ENCODE measurements around the gene ADGB. TPM values are rescaled to one million over a fixed set of nuclear protein-coding genes. Genes with fewer than 3 reads are reported as not detected.

Gene ADGB
- total RNA-seq, 4 donors from 2014 or later: 0.19 TPM; not detected in 3

GRCh38 chr6:146666909-146667308 lies 68.1 kb downstream of the ADGB start:
- TF ChIP-seq CTCF (IDR thresholded peaks at IDR 0.05) (no peak), POLR2A (IDR thresholded peaks at IDR 0.05) (no peak)
- H3K4me3 ChIP-seq: no peak overlapping the region
- WGBS, 2 donors: 13 to 18% methylated on average over 2 of the region's 2 CpGs

GRCh38 chr6:146670161-146670560 lies 71.4 kb downstream of the ADGB start:
- TF ChIP-seq CTCF (IDR thresholded peaks at IDR 0.05) (no peak), POLR2A (IDR thresholded peaks at IDR 0.05) (no peak)
- WGBS, 2 donors: 67 to 79% methylated on average over 4 of the region's 4 CpGs
- intact Hi-C loops (cut with DNase I): no loop called here
- no peak for DNase-seq
- no peaks in the 10 kb centered on the region for H3K4me1 ChIP-seq
- no peak overlapping the region for H3K4me3 ChIP-seq
- no peaks in the 10 kb centered on the region for H3K9me3 ChIP-seq
- no peak overlapping the region for H3K27ac ChIP-seq
- H3K27me3 ChIP-seq: no peaks in the 10 kb centered on the region
- no peaks in the 10 kb centered on the region for H3K36me3 ChIP-seq

More at GRCh38 chr6:146666909-146667308, 68.1 kb downstream of the ADGB start:
- DNase-seq: no peak
- intact Hi-C loops (cut with DNase I): no loop called here
- H3K9me3 ChIP-seq: no peaks in the 10 kb centered on the region
- H3K4me1 ChIP-seq: no peaks in the 10 kb centered on the region
- H3K27ac ChIP-seq: no peak overlapping the region
- no peaks in the 10 kb centered on the region for H3K27me3 ChIP-seq
- H3K36me3 ChIP-seq: no peaks in the 10 kb centered on the region

GRCh38 chr6:146673069-146673468 lies 74.3 kb downstream of the ADGB start:
- no peak overlapping the region for H3K27ac ChIP-seq
- TF ChIP-seq CTCF (IDR thresholded peaks at IDR 0.05): no peak
- H3K9me3 ChIP-seq: no peaks in the 10 kb centered on the region
- 75 to 76% methylated on average over 3 of the region's 3 CpGs for WGBS, 2 donors
- no peaks in the 10 kb centered on the region for H3K36me3 ChIP-seq
- no peak overlapping the region for H3K4me3 ChIP-seq
- no peak for DNase-seq
- no peaks in the 10 kb centered on the region for H3K4me1 ChIP-seq
- intact Hi-C loops (cut with DNase I): no loop called here
- H3K27me3 ChIP-seq: no peaks in the 10 kb centered on the region

GRCh38 chr6:146679386-146679785 lies 80.6 kb downstream of the ADGB start:
- intact Hi-C loops (cut with DNase I): no loop called here
- Histone ChIP-seq H3K27me3 (no peaks in the 10 kb centered on the region), H3K9me3 (no peaks in the 10 kb centered on the region), H3K4me3 (no peak overlapping the region), H3K27ac (no peak overlapping the region), H3K36me3 (no peaks in the 10 kb centered on the region), H3K4me1 (no peaks in the 10 kb centered on the region)
- WGBS, 2 donors: 50 to 67% methylated on average over 3 of the region's 3 CpGs
- TF ChIP-seq CTCF (IDR thresholded peaks at IDR 0.05) (no peak), POLR2A (IDR thresholded peaks at IDR 0.05) (no peak)
- no peak for DNase-seq

GRCh38 chr6:146682919-146683318 lies 84.1 kb downstream of the ADGB start:
- H3K27ac ChIP-seq: no peak overlapping the region
- intact Hi-C loops (cut with DNase I): no loop called here
- no peaks in the 10 kb centered on the region for H3K36me3 ChIP-seq
- no peaks in the 10 kb centered on the region for H3K4me1 ChIP-seq
- H3K27me3 ChIP-seq: no peaks in the 10 kb centered on the region
- 73 to 80% methylated on average over 1 of the region's 1 CpG for WGBS, 2 donors
- no peak overlapping the region for H3K4me3 ChIP-seq
- DNase-seq: no peak
- TF ChIP-seq POLR2A (IDR thresholded peaks at IDR 0.05) (no peak), CTCF (IDR thresholded peaks at IDR 0.05) (no peak)
- H3K9me3 ChIP-seq: no peaks in the 10 kb centered on the region

Data from esophagus squamous epithelium (tissue), 5 donors.